Suppressor macrophage treated with lipopolysaccharide for 1 hour (primary cell): ENCODE data around the gene RAB26.
"Not testable (repeated sequence)": the region's sequence is repeated elsewhere in the genome, so short reads cannot be mapped to it uniquely, and the experiment has no call there.

Experiments
- DNase-seq, 3 donors: peaks; one replicate each; pipeline ENCODE4 v3.0.0-alpha.2; 2020 to 2022

Gene RAB26

DNA sequence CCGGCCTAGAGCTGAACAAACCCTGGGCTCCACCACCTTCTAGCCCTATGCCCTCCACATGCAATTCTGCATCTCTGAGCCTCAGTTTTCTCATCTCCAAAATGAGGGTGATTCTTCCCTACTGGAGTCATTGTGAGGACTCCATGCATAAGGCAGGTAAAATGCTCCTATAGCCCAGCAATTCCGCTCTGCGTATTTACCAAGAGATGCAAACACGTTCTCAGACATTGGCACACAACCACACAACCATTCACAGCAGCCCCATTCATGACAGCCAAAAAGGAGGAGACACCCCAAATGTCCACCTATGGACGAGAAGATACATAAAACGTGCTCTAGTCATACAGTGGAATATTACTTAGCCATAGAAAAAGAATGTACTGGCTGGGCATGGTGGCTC, 51.9 kb downstream of the RAB26 start:
- DNase-seq = no peak

- DNase-seq = not testable (repeated sequence)
Measured at GRCh38 chr16:2203119-2203688, 54.8 kb downstream of the RAB26 start.
